ENCODE measurements around the gene POLH. TPM values are rescaled to one million over a fixed set of nuclear protein-coding genes. Genes with fewer than 3 reads are reported as not detected.

Gene POLH
- total and polyA plus RNA-seq, 10 of the 15 experiments (the other 5 are each of a cell fraction or from before 2014, with no cell fraction given): 5.5 to 33.6 (median 18.6) TPM

DNA sequence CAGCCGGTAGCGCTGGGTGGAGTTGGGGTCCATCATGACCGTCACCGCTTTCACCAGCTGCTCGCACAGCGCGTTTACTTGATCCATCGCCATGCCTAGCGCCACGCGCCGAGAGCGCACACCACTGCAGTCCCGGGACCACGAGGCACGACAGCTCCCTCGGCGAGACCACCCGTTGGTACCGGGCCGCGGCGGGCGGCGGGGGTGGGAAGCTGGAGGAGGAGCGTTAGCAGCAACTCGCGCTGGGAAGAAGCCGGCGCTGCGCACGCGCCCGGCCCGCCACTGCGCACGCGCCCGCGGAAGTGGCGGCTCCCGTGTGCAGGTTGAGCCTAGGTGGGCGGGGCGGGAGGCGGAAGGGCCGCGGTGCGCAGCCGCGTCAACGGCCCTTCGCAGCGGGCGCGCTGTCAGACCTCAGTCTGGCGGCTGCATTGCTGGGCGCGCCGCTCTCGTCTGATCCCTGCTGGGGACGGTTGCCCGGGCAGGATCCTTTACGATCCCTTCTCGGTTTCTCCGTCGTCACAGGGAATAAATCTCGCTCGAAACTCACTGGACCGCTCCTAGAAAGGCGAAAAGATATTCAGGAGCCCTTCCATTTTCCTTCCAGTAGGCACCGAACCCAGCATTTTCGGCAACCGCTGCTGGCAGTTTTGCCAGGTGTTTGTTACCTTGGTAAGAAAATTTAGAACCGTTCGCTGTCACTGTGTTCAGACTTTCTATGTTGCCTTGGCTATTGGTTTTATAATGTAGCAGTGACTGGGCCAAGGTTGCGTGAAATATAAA lies at the start of gene POLH, which contains the start of gene XPO5 (continued):
- TF ChIP-seq ATF3 (IDR thresholded peaks at IDR 0.05; ENCODE audit: borderline replicate concordance, extremely low read depth, low read depth, low read length) (peak; percentile 28; the same call in 1 of the 2 replicates), ZNF687 (IDR thresholded peaks at IDR 0.05) (peak; percentile 86), MYC (IDR thresholded peaks at IDR 0.05; ENCODE audit: insufficient read depth, insufficient read length, insufficient replicate concordance, low read length, severe bottlenecking) (peak; percentile 78), STAT1 (conservative IDR thresholded peaks at IDR 0.05) (no peak), MEF2A (IDR thresholded peaks at IDR 0.05; ENCODE audit: insufficient read depth, low read depth, low read length) (0 out of 2 replicates have a peak, but pooled peaks have one; percentile 9), TBL1XR1 (IDR thresholded peaks at IDR 0.05; ENCODE audit: low read depth, low read length) (no peak), POLR2AphosphoS2 (IDR thresholded peaks at IDR 0.05; ENCODE audit: low read depth, low read length) (peak; percentile 96), RUNX3 (IDR thresholded peaks at IDR 0.05; ENCODE audit: low read length) (peak; percentile 62; the same call in 1 of the 2 replicates), NBN (IDR thresholded peaks at IDR 0.05) (no peak; the same call in 1 of the 2 replicates), SMC3 (IDR thresholded peaks at IDR 0.05; ENCODE audit: borderline replicate concordance, low read length) (no peak)
